Stimulated activated CD8-positive, alpha-beta memory T cell treated with anti-CD3 and anti-CD28 coated beads, Interleukin-15, amount 100 ng/mL, for 4 hours (primary cell): ENCODE measurements around the gene MAX.

Source experiments
- DNase-seq, 2 donors: peaks; one replicate each; pipeline ENCODE4 v3.0.0-alpha.2; 2020; ENCODE audit warnings: low read depth in 2 of 2

MAX gene

GRCh38 chr14:65102441-65103149 lies at the start of gene MAX:
Gene MAX, minus strand, starts transcription at chr14:65102517. Its CDS starts 178 bp downstream, at chr14:65102339.
- DNase-seq: peak; percentile 98 to 99

DNA sequence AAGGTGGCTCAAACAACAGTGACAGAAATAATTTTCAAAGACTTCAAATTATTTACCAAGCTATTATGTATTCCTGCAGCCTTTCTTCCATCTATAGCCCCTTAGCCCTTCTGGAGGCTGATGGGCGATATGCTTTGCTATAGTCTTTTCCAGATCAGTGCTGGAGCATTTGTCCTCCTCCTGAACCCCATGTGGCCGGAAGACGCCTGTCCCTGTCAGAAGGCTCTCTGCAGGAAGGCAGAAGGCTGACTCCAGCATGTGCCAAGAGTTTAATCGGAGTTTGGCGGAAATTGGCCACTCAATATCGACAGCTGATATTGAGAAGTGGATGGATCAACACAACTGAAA lies 49.3 kb upstream of the MAX start:
- no peak for DNase-seq

GRCh38 chr14:65150898-65151608 lies 48.7 kb upstream of the MAX start:
- DNase-seq: no peak

DNA sequence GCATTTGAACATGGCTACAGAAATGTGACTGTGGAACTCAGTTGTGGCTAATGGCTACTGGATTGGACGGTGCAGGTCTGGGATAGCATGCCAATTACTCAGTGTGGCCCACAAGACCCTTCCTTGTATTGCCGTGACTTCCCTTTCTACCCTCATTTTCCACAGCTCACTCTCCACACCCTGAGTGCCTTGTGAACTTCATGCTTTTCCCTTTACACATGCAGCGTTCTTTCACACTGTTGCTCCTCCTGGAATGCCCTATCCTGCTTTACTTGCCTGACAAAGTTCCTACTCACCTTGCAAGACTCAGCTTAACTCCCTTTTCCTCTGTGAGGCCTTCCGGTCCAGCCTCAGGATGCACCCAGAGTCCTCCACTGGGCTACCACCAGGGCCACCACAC lies 46.8 kb upstream of the MAX start:
- no peak for DNase-seq

GRCh38 chr14:65144170-65144569 lies 41.9 kb upstream of the MAX start:
- DNase-seq: no peak

DNA sequence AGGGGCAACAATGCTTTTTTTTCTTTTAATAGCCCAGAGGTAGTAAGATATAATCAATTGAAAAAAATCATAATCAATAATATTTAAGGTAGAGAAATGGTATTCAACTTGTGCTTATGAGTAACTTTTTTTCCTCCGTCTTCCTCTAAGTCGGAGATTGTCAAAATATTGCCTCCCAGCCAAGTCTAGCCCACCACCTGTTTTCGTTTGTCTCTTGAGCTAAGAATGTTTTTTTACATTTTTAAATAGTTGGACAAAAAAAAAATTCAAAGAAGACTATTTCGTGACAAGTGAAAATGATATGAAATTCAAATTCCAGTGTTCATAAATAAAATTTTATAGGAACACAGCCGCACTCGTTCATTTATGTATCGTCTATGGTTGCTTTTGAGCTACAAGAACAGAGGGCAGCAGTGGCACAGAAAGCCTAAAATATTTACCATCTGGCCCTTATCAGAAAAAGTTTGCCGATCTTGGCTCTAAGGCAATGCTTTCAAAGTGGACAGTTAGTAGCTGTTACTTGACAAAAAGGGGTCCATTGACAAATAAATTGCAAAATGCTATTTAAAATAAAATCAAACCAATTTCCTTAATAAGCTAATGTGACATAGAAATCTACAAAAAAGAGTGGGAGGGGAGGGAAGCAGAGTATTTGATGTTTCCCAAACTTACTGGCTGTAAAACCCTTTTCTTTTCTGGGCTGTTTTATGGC lies 40.8 kb upstream of the MAX start:
- no peak for DNase-seq

DNA sequence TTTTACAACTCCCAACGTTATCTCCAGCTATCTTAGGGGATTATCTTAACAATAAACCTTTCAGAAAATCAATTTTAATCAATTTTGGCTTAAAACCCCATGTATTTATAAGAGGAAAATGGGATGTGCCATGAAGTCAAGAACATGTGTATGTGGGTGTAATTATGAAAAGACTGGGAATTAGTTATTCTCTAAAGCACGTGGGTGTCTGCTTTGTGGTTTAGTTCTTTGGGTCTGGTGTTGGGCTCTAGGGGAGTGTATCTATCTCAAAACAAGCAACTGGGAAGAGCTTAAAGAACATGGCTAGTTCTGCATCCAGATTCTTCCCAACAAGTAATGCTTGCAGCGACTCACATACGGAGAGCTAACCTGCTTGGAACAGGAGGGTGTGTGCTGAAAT lies 40.1 kb upstream of the MAX start:
- DNase-seq: no peak

GRCh38 chr14:65141523-65141922 lies 39.2 kb upstream of the MAX start:
- no peak for DNase-seq

GRCh38 chr14:65137648-65138307 lies 35.5 kb upstream of the MAX start:
- DNase-seq: no peak

DNA sequence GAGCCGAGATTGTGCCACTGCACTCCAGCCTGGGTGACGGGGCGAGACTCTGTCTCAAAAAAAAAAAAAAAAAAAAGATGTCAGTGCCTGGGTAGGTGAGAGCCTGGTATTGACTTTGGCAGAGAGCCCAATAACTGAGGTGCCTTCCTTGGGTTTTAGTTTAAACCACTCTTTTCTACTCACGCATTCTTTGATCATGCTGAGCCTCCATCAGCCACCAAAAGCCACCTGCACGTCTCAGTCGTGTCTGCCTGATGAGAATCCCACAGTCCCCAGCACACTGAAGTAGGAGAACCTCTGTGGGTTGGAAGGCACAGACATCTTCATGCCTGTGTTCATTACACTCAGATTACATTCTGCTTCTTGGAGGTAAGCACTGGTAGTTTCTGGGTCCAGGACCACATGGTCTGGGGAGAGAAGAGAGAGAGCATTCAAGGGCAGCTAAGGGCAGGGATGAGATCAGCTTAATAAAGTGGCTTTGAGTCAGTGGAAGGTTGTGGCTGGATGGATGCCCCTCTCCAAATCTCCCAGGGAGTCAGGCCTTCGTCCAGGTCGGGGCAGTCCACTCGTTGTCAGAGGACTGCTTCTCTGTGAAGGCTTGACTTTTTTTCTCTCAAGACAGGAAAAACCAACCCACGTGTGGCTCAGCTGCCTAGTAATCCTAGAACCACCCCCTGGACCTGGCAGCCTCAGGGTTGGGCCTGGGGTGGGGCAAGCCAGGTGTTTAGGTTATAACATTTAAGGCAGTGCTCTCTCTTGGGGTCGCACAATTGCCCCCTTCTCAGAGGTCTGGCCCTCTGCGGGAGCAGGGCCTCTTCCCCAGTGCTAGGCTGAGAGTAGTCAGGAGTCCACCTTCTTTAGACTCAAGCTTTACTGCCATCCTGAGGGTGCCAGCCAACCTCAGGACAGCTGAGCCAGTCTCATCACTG lies 32.6 kb upstream of the MAX start:
- DNase-seq: no peak

DNA sequence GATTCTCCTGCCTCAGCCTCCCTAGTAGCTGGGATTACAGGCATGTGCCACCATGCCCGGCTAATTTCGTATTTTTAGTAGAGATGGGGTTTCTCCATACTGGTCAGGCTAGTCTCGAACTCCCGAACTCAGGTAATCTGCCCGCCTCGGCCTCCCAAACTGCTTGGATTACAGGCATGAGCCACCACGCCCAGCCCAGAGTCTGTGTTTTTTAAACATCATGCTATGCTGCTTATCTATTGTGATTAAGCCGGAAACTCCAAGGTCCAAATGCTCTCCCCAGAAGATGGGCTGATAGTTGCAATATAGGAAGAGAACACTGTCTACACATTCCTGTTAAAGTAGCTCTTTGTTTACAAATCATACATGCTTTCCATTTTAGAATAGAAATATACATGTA lies 30.5 kb upstream of the MAX start:
- no peak for DNase-seq

- DNase-seq: no peak
These were observed 29.0 kb upstream of the MAX start for GRCh38 chr14:65131301-65131701.

- DNase-seq: no peak
These were observed 25.8 kb upstream of the MAX start for GRCh38 chr14:65128096-65128495.

- no peak for DNase-seq
These were observed 15.7 kb upstream of the MAX start for GRCh38 chr14:65117769-65118745.

DNA sequence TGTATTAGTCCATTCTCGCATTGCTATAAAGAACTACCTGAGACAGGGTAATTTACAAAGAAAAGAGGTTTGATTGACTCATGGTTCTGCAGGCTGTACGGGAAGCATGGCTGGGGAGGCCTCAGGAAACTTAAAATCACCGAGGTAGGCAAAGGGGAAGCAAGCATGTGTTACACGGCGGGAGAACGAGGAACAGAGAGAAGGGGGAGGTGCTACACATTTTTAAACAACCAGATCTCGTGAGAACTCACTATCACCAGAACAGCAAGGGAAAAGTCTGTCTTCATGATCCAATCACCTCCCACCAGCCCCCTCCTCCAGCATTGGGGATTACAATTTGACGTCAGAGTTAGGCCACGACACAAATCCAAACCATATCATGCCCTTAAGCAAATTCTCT lies 13.3 kb upstream of the MAX start:
- no peak for DNase-seq

GRCh38 chr14:65110525-65110924 lies 8.2 kb upstream of the MAX start:
- no peak for DNase-seq

GRCh38 chr14:65109357-65109756 lies 7.0 kb upstream of the MAX start:
- DNase-seq: no peak

DNA sequence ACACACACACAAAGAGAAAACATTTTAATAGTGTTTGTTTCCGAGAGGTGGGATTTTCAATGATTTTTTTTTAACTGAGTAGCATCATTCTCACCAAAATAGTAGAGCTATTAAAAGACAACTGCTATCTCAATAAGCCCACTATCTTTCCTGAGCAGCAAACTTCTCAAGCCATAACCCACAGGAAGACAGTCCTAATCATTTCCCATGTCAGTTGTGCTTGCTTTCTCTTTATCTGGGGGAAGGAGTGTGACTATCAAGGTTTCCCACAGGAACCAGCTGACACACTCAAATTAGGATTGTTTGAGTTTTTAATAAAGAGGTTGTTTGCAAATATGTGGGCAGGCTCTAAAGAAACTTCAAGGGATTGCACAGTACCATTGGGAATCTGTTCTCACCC lies 4.9 kb upstream of the MAX start:
- DNase-seq: no peak

DNA sequence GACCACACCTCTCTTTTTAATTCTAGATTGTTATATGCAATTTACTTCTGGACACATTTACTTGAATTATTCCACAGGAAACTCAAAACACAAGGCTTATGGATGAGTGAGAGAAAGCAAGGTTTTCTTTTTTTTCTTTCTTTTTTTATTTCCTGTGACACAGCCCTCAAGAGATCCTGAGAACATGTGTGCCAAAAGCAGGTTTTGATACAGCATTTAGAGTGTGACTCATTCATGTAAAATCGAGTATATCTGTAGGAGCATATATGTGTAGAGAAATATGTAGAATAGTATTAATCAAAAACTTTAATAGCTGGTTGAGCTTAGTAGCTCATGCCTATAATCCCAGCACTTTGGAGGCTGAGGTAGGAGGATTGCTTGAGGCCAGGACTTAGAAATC lies 4.4 kb upstream of the MAX start:
- DNase-seq: no peak

GRCh38 chr14:65106316-65106715 lies 4.0 kb upstream of the MAX start:
- DNase-seq: no peak
